Panc1 (cell line): Measurements from ENCODE around the gene OAT. TPM values are rescaled to one million over a fixed set of nuclear protein-coding genes. Genes with fewer than 3 reads are reported as not detected.

Source experiments
- ATAC-seq: fragments of 200-7000 bp; cut with Tn5 transposase; 2 replicates; pipeline ENCODE4 v1.9.1; 2020; ENCODE audit warnings: mild to moderate bottlenecking, moderate library complexity
- BruUV-seq: library from RNA; stranded (reverse); fragments of 400-500 nt; replicated peaks from 2 replicates; lab custom pipeline; 2021; lab: Mats Ljungman, UMichigan
- CTCF ChIA-PET: fragments of 300-600 bp; sonication (Branson Sonifier 250); formaldehyde crosslinking; loops from one replicate; lab custom pipeline; 2022; ENCODE audit warnings: antibody characterized with exemption; lab: Charles Lee
- POLR2A ChIA-PET: fragments of 300-600 bp; sonication (Branson Sonifier 250); formaldehyde crosslinking; loops from one replicate; lab custom pipeline; 2022; ENCODE audit warnings: antibody characterized with exemption; lab: Charles Lee
- DNase-seq: peaks from one replicate; pipeline ENCODE4 v3.0.0-alpha.2; 2010; ENCODE audit warnings: low read depth, low spot score
- H3K27ac ChIP-seq: 2 replicates; pipeline ENCODE4 v1.5.1; 2011; ENCODE audit warnings: mild to moderate bottlenecking, low read length, inconsistent platforms
- H3K27me3 ChIP-seq: fragments of 200-500 bp; sonication (Bioruptor generic); 2 replicates; pipeline ENCODE4 v1.6.0; 2014; ENCODE audit warnings: low read length, inconsistent platforms; ENCODE audit not compliant: control insufficient read depth, insufficient read depth
- H3K36me3 ChIP-seq: fragments of 200-500 bp; sonication (Bioruptor generic); 2 replicates; pipeline ENCODE4 v1.5.1; 2014; ENCODE audit warnings: inconsistent platforms, mild to moderate bottlenecking, low read length, moderate library complexity; ENCODE audit not compliant: control insufficient read depth, insufficient read depth
- H3K4me1 ChIP-seq: 2 replicates; pipeline ENCODE4 v1.5.1; 2011; ENCODE audit warnings: inconsistent platforms, mild to moderate bottlenecking, low read length, moderate library complexity; ENCODE audit not compliant: control insufficient read depth, insufficient read depth
- H3K4me3 ChIP-seq, 2 experiments: 2 replicates each; pipeline ENCODE4 v1.5.1; 2011 to 2012; ENCODE audit warnings: low read depth in 2 of 2, low read length in 2 of 2, mild to moderate bottlenecking in 2 of 2, inconsistent platforms in 1 of 2, moderate library complexity in 1 of 2
- H3K9me3 ChIP-seq: fragments of 200-500 bp; sonication (Bioruptor generic); 2 replicates; pipeline ENCODE4 v1.5.1; 2014; ENCODE audit warnings: low read depth, mild to moderate bottlenecking, inconsistent platforms, low read length, moderate library complexity; ENCODE audit not compliant: control insufficient read depth, insufficient read depth
- POLR2AphosphoS5 ChIP-seq: IDR thresholded peaks from 2 replicates; pipeline ENCODE4 v1.6.1; 2012; ENCODE audit warnings: mild to moderate bottlenecking, low read depth, low read length, moderate library complexity
- REST ChIP-seq, 2 experiments: IDR thresholded peaks; 2 replicates each; pipeline ENCODE4 v1.6.1; 2011 to 2012; ENCODE audit warnings: low read depth in 2 of 2, control low read depth in 1 of 2, low read length in 1 of 2, mild to moderate bottlenecking in 1 of 2, moderate library complexity in 1 of 2; ENCODE audit not compliant: insufficient read depth in 1 of 2
- SIN3A ChIP-seq: IDR thresholded peaks from 2 replicates; pipeline ENCODE4 v1.6.1; 2012; ENCODE audit warnings: low read depth, mild to moderate bottlenecking, low read length, moderate library complexity, borderline replicate concordance; ENCODE audit not compliant: insufficient read depth
- TCF7L2 ChIP-seq: IDR thresholded peaks from 2 replicates; pipeline ENCODE4 v1.6.1; 2011; ENCODE audit warnings: mild to moderate bottlenecking, low read depth, low read length, inconsistent platforms
- in situ Hi-C: cut with HindIII; loops from 2 replicates; pipeline ENCODE4 v1.10.0; 2016; ENCODE audit warnings: low sequenced_read_pairs, low pct_unique_long_range_greater_than_20kb
- intact Hi-C: fragments of 100-400 bp; cut with micrococcal nuclease; formaldehyde crosslinking; loops from one replicate; pipeline ENCODE4 v1.10.0; 2022; ENCODE audit not compliant: unreplicated experiment
- total RNA-seq: library from RNA; stranded (reverse); gene quantifications from one replicate; pipeline ENCODE4 v1.2.1, GENCODE V29; 2021; ENCODE audit not compliant: unreplicated experiment
- TF ChIP-seq, protein P1 (sequence below): fragments of 450-650 bp; IDR thresholded peaks from 2 replicates; pipeline ENCODE4 v1.5.1; 2017; ENCODE audit warnings: mild to moderate bottlenecking

Gene OAT
- total RNA-seq, 1 experiment from 2014 or later = 166 TPM

- H3K36me3 ChIP-seq = peaks cover 7% of the 10 kb centered on the region; the same call in 1 of the 2 replicates
- peaks cover 19% of the 10 kb centered on the region for H3K4me1 ChIP-seq
- CTCF ChIA-PET = interaction anchor here (0.8 kb wide), 1 partner anchor 11 kb away, joined by 3 read pairs; no protein-coding TSS in a partner anchor
- TF ChIP-seq TCF7L2 (no peak), POLR2AphosphoS5 (no peak), SIN3A (no peak), REST (IDR thresholded peaks at IDR 0.05; ENCODE audit: insufficient read depth in 1 of 2, low read depth in 2 of 2, low read length in 1 of 2) (no peak)
- TF ChIP-seq, protein P1, sequence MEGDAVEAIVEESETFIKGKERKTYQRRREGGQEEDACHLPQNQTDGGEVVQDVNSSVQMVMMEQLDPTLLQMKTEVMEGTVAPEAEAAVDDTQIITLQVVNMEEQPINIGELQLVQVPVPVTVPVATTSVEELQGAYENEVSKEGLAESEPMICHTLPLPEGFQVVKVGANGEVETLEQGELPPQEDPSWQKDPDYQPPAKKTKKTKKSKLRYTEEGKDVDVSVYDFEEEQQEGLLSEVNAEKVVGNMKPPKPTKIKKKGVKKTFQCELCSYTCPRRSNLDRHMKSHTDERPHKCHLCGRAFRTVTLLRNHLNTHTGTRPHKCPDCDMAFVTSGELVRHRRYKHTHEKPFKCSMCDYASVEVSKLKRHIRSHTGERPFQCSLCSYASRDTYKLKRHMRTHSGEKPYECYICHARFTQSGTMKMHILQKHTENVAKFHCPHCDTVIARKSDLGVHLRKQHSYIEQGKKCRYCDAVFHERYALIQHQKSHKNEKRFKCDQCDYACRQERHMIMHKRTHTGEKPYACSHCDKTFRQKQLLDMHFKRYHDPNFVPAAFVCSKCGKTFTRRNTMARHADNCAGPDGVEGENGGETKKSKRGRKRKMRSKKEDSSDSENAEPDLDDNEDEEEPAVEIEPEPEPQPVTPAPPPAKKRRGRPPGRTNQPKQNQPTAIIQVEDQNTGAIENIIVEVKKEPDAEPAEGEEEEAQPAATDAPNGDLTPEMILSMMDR = no peak
- no TSS peak for BruUV-seq
- H3K27ac ChIP-seq = no peak overlapping the region
- in situ Hi-C loops (no loop called here), intact Hi-C loops (no loop called here)
- no peaks in the 10 kb centered on the region for H3K27me3 ChIP-seq
- POLR2A ChIA-PET = interaction anchor here (0.5 kb wide), 2 partner anchors 110 to 388 kb away, joined by 3 read pairs; partner anchors contain the start of gene ABRAXAS2
- ATAC-seq (no peak), DNase-seq (no peak)
- H3K4me3 ChIP-seq = no peak overlapping the region
- no peaks in the 10 kb centered on the region for H3K9me3 ChIP-seq
Observed at GRCh38 chr10:124414076-124414475, 4.6 kb downstream of the OAT start.

- Histone ChIP-seq H3K9me3 (no peaks in the 10 kb centered on the region), H3K27ac (no peak overlapping the region), H3K4me3 (no peak overlapping the region), H3K4me1 (no peaks in the 10 kb centered on the region), H3K36me3 (peaks cover 28% of the 10 kb centered on the region; the same call in 1 of the 2 replicates), H3K27me3 (no peaks in the 10 kb centered on the region)
- POLR2A ChIA-PET = no interaction called here
- CTCF ChIA-PET = no interaction called here
- ATAC-seq = no peak
- in situ Hi-C loops (no loop called here), intact Hi-C loops (no loop called here)
- DNase-seq = no peak
- TF ChIP-seq SIN3A (no peak), POLR2AphosphoS5 (no peak), TCF7L2 (no peak), REST (IDR thresholded peaks at IDR 0.05; ENCODE audit: insufficient read depth in 1 of 2, low read depth in 2 of 2, low read length in 1 of 2) (no peak)
- TF ChIP-seq, protein P1 = no peak
- BruUV-seq = no TSS peak
Observed at GRCh38 chr10:124409696-124410095, 9.0 kb downstream of the OAT start.
